PC-3 (cell line): ENCODE data around the gene PDHB. TPM values are rescaled to one million over a fixed set of nuclear protein-coding genes. Genes with fewer than 3 reads are reported as not detected.

Experiments
- ATAC-seq: fragments of 200-7000 bp; cut with Tn5 transposase; 2 replicates; pipeline ENCODE4 v1.9.1; 2020; ENCODE audit warnings: mild to moderate bottlenecking, moderate library complexity
- BruUV-seq: library from RNA; stranded (reverse); fragments of 400-500 nt; replicated peaks from 2 replicates; lab custom pipeline; 2021; lab: Mats Ljungman, UMichigan
- CTCF ChIA-PET: fragments of 300-600 bp; sonication (Branson Sonifier 250); formaldehyde crosslinking; loops from one replicate; lab custom pipeline; 2022; ENCODE audit warnings: antibody characterized with exemption; lab: Charles Lee
- POLR2A ChIA-PET: fragments of 300-600 bp; sonication (Branson Sonifier 250); formaldehyde crosslinking; loops from one replicate; lab custom pipeline; 2022; ENCODE audit warnings: antibody characterized with exemption; ENCODE audit not compliant: unreplicated experiment; lab: Charles Lee
- DNase-seq: peaks from one replicate; pipeline ENCODE4 v3.0.0-alpha.2; 2015
- H2AFZ ChIP-seq: fragments of 300-600 bp; sonication (generic); 2 replicates; pipeline ENCODE4 v1.6.0; 2016; ENCODE audit warnings: antibody characterized with exemption, low read length
- H3F3A ChIP-seq: fragments of 300-600 bp; sonication (generic); one replicate; pipeline ENCODE4 v1.6.0; 2017; ENCODE audit warnings: antibody characterized with exemption, low read length, control low read depth, mild to moderate bottlenecking; ENCODE audit not compliant: unreplicated experiment
- H3K27ac ChIP-seq: fragments of 300-600 bp; sonication (generic); 2 replicates; pipeline ENCODE4 v1.5.1; 2016; ENCODE audit warnings: mild to moderate bottlenecking, low read length
- H3K27me3 ChIP-seq: fragments of 300-600 bp; sonication (generic); 2 replicates; pipeline ENCODE4 v1.6.1; 2016; ENCODE audit warnings: low read length, mixed read lengths
- H3K36me3 ChIP-seq: fragments of 300-600 bp; sonication (generic); 2 replicates; pipeline ENCODE4 v1.6.1; 2016; ENCODE audit warnings: low read depth, mixed run types, low read length, mixed read lengths
- H3K4me1 ChIP-seq: fragments of 300-600 bp; sonication (generic); 2 replicates; pipeline ENCODE4 v1.5.1; 2016; ENCODE audit warnings: low read length; ENCODE audit not compliant: insufficient read depth
- H3K4me2 ChIP-seq: fragments of 300-600 bp; sonication (generic); 2 replicates; pipeline ENCODE4 v1.6.0; 2016; ENCODE audit warnings: low read length
- H3K4me3 ChIP-seq: fragments of 300-600 bp; sonication (generic); 2 replicates; pipeline ENCODE4 v1.5.1; 2016; ENCODE audit warnings: mild to moderate bottlenecking, low read length, mixed read lengths
- H3K79me2 ChIP-seq: fragments of 300-600 bp; sonication (generic); 2 replicates; pipeline ENCODE4 v1.6.1; 2017; ENCODE audit warnings: low read length, mixed read lengths
- H3K9ac ChIP-seq: fragments of 300-600 bp; sonication (generic); 2 replicates; pipeline ENCODE4 v1.6.0; 2016; ENCODE audit warnings: mild to moderate bottlenecking, low read length
- H3K9me2 ChIP-seq: fragments of 300-600 bp; sonication (generic); replicated peaks from 2 replicates; pipeline ENCODE4 v1.6.1; 2016; ENCODE audit warnings: mixed run types, low read length, mixed read lengths
- H3K9me3 ChIP-seq: fragments of 300-600 bp; sonication (generic); 2 replicates; pipeline ENCODE4 v1.6.1; 2016; ENCODE audit warnings: low read length, mixed read lengths
- H4K20me1 ChIP-seq: fragments of 300-600 bp; sonication (generic); 2 replicates; pipeline ENCODE4 v1.6.1; 2016; ENCODE audit warnings: low read length, mixed read lengths
- CTCF ChIP-seq: fragments of 300-600 bp; sonication (generic); conservative IDR thresholded peaks from 2 replicates; pipeline ENCODE4 v1.5.1; 2017; ENCODE audit warnings: antibody characterized with exemption, low read depth, mild to moderate bottlenecking, low read length
- EZH2 ChIP-seq: fragments of 300-600 bp; sonication (generic); IDR thresholded peaks from one replicate; pipeline ENCODE4 v1.6.1; 2017; ENCODE audit warnings: antibody characterized with exemption, mild to moderate bottlenecking, low read length; ENCODE audit not compliant: unreplicated experiment
- EZH2phosphoT487 ChIP-seq: fragments of 300-600 bp; sonication (generic); IDR thresholded peaks from 2 replicates; pipeline ENCODE4 v1.6.1; 2018; ENCODE audit warnings: mild to moderate bottlenecking, antibody characterized with exemption, low read length, borderline replicate concordance
- intact Hi-C: fragments of 100-400 bp; cut with micrococcal nuclease; formaldehyde crosslinking; loops from 2 replicates; pipeline ENCODE4 v1.9.0; 2023
- total RNA-seq: library from RNA; depleted of rRNA; stranded (reverse); fragments of >200 nt; gene quantifications from 2 replicates; pipeline ENCODE4 v1.2.3, GENCODE V29; 2014

PDHB gene
- total RNA-seq, 1 experiment from 2014 or later = 103 TPM

GRCh38 chr3:58434168-58434504 is 504 bp upstream of the PDHB start:
- Histone ChIP-seq H2AFZ (peak overlapping the region; percentile 60), H3K4me2 (peak overlapping the region; percentile 74), H4K20me1 (no peaks in the 10 kb centered on the region; the same call in 1 of the 2 replicates), H3K27ac (no peak overlapping the region), H3K36me3 (peaks cover 29% of the 10 kb centered on the region), H3K4me1 (peaks cover 20% of the 10 kb centered on the region), H3K79me2 (peaks cover 25% of the 10 kb centered on the region), H3F3A (no peaks in the 10 kb centered on the region), H3K9me3 (no peaks in the 10 kb centered on the region), H3K27me3 (no peaks in the 10 kb centered on the region), H3K9ac (no peak overlapping the region), H3K9me2 (no peaks in the 10 kb centered on the region), H3K4me3 (peak overlapping the region; percentile 39)
- TF ChIP-seq EZH2phosphoT487 (no peak), EZH2 (no peak), CTCF (no peak)
- intact Hi-C loops = loop anchor here (2.0 kb wide), 1 partner anchor 37 kb away; no protein-coding TSS in a partner anchor
- ChIA-PET POLR2A (no interaction called here), CTCF (interaction anchor here (0.5 kb wide), 1 partner anchor 134 kb away, joined by 4 read pairs; no protein-coding TSS in a partner anchor)
- DNase-seq (no peak), ATAC-seq (no peak)
- BruUV-seq = TSS peak; percentile 60

GRCh38 chr3:58432905-58433304 is 727 bp downstream of the PDHB start:
- BruUV-seq = no TSS peak
- no peaks in the 10 kb centered on the region for H3K9me2 ChIP-seq
- peak overlapping the region; percentile 87 for H3K9ac ChIP-seq
- TF ChIP-seq EZH2phosphoT487 (no peak), EZH2 (no peak), CTCF (no peak)
- peaks cover 20% of the 10 kb centered on the region for H3K4me1 ChIP-seq
- POLR2A ChIA-PET = interaction anchor here (0.6 kb wide), 2 partner anchors 15 to 131 kb away, joined by 3 to 5 read pairs; no protein-coding TSS in a partner anchor
- peak overlapping the region; percentile 100 for H3K4me2 ChIP-seq
- DNase-seq (no peak), ATAC-seq (no peak)
- no peaks in the 10 kb centered on the region for H3K27me3 ChIP-seq
- H4K20me1 ChIP-seq = no peaks in the 10 kb centered on the region; the same call in 1 of the 2 replicates
- H3F3A ChIP-seq = no peaks in the 10 kb centered on the region
- peaks cover 25% of the 10 kb centered on the region for H3K79me2 ChIP-seq
- peak overlapping the region; percentile 93 for H3K4me3 ChIP-seq
- H3K36me3 ChIP-seq = peaks cover 41% of the 10 kb centered on the region
- intact Hi-C loops = loop anchor here (1.0 to 2.0 kb wide), 2 partner anchors 28 to 58 kb away; no protein-coding TSS in a partner anchor
- CTCF ChIA-PET = interaction anchor here (1.5 kb wide), 1 partner anchor 102 kb away, joined by 4 read pairs; no protein-coding TSS in a partner anchor
- H3K27ac ChIP-seq = no peak overlapping the region
- no peaks in the 10 kb centered on the region for H3K9me3 ChIP-seq
- peak overlapping the region; percentile 79 for H2AFZ ChIP-seq

GRCh38 chr3:58429657-58430056 is 4.0 kb downstream of the PDHB start:
- BruUV-seq = no TSS peak

More at GRCh38 chr3:58429657-58430056, 4.0 kb downstream of the PDHB start:
- intact Hi-C loops = no loop called here
- H2AFZ ChIP-seq = no peak overlapping the region
- H3K9me2 ChIP-seq = no peaks in the 10 kb centered on the region
- CTCF ChIA-PET = no interaction called here
- H3K4me2 ChIP-seq = no peak overlapping the region
- H4K20me1 ChIP-seq = no peaks in the 10 kb centered on the region; the same call in 1 of the 2 replicates
- no peak overlapping the region for H3K9ac ChIP-seq
- H3K36me3 ChIP-seq = peaks cover 50% of the 10 kb centered on the region
- DNase-seq (no peak), ATAC-seq (no peak)
- H3K9me3 ChIP-seq = no peaks in the 10 kb centered on the region
- no peaks in the 10 kb centered on the region for H3F3A ChIP-seq
- no peaks in the 10 kb centered on the region for H3K27me3 ChIP-seq
- POLR2A ChIA-PET = no interaction called here
- peaks cover 14% of the 10 kb centered on the region for H3K4me1 ChIP-seq
- TF ChIP-seq EZH2phosphoT487 = no peak
- TF ChIP-seq EZH2 = no peak
- TF ChIP-seq CTCF = no peak
- peaks cover 25% of the 10 kb centered on the region for H3K79me2 ChIP-seq
- no peak overlapping the region for H3K27ac ChIP-seq
- H3K4me3 ChIP-seq = no peak overlapping the region
